GM10248 (cell line): ENCODE data around the gene GCN1.

ENCODE experiments used
- CTCF ChIA-PET: fragments of 300-600 bp; sonication (Branson Sonifier 250); formaldehyde crosslinking; extraction: SDS; loops from one replicate; lab custom pipeline; 2021; ENCODE audit warnings: antibody characterized with exemption; lab: Yijun Ruan, JAX
- POLR2A ChIA-PET: fragments of 350-650 bp; sonication (Branson Sonifier 250); formaldehyde crosslinking; extraction: SDS; loops from one replicate; lab custom pipeline; 2020; ENCODE audit warnings: antibody characterized with exemption; lab: Yijun Ruan, JAX
- DNase-seq: peaks from one replicate; pipeline ENCODE4 v3.0.0; 2012; ENCODE audit errors: extremely low spot score
- TF ChIP-seq, protein P1 (sequence below): IDR thresholded peaks from 2 replicates; pipeline ENCODE4 v1.5.1; 2012; ENCODE audit warnings: mild to moderate bottlenecking, low read depth; ENCODE audit errors: extremely low read depth, missing control alignments, control extremely low read depth

GCN1 gene, protein sequence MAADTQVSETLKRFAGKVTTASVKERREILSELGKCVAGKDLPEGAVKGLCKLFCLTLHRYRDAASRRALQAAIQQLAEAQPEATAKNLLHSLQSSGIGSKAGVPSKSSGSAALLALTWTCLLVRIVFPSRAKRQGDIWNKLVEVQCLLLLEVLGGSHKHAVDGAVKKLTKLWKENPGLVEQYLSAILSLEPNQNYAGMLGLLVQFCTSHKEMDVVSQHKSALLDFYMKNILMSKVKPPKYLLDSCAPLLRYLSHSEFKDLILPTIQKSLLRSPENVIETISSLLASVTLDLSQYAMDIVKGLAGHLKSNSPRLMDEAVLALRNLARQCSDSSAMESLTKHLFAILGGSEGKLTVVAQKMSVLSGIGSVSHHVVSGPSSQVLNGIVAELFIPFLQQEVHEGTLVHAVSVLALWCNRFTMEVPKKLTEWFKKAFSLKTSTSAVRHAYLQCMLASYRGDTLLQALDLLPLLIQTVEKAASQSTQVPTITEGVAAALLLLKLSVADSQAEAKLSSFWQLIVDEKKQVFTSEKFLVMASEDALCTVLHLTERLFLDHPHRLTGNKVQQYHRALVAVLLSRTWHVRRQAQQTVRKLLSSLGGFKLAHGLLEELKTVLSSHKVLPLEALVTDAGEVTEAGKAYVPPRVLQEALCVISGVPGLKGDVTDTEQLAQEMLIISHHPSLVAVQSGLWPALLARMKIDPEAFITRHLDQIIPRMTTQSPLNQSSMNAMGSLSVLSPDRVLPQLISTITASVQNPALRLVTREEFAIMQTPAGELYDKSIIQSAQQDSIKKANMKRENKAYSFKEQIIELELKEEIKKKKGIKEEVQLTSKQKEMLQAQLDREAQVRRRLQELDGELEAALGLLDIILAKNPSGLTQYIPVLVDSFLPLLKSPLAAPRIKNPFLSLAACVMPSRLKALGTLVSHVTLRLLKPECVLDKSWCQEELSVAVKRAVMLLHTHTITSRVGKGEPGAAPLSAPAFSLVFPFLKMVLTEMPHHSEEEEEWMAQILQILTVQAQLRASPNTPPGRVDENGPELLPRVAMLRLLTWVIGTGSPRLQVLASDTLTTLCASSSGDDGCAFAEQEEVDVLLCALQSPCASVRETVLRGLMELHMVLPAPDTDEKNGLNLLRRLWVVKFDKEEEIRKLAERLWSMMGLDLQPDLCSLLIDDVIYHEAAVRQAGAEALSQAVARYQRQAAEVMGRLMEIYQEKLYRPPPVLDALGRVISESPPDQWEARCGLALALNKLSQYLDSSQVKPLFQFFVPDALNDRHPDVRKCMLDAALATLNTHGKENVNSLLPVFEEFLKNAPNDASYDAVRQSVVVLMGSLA (N-terminal part only)

DNA sequence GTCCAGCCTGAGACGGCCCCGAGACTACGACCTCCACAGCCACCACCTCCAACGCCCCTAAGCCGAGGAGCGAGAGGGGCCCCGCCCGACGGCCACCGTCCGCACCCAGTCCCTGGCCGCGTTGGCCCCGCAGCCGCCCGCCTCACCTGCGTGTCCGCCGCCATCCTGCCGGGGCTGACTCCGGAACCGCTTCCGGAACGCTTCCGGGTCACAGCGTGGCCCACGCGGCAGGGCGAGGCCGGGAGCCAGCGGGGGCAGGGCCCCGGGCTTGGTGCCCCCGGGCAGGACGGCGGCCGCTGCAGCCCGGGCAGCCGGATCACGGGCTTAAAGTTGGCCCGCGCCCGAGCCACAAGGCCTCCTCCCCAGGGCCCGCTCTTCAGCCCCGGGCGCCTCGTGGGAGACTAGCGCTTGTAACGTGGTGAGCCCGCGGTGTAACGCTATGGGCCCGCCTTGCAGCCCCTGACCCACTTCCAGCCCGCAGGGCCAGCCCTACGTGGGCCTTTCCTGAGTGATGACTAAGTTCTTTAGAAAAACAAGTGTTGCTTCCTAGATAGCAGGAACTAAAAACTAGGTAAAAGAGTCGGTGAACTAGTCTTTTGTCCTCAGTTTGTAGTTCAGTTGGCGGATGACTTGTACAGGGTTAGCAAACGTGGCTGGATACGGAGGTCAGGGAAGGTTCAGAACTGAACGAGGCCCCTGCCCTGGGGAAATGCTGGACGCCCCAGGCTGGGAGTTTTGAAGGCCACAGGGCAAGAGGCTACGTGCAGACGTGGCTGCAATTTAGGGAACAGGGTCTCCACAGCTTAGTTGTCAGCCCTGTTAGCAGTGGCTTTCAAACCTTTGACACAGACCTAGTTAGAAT, at the start of gene GCN1:
Gene GCN1 (minus strand): TSS at position 182 of the 862 bp plus-strand sequence. CDS start 18 bp downstream, at position 164.
- ChIA-PET POLR2A (no interaction called here), CTCF (interaction anchor here (1.2 to 1.6 kb wide), 2 partner anchors 33 to 47 kb away, joined by 3 read pairs; no protein-coding TSS in a partner anchor)
- TF ChIP-seq, protein P1, sequence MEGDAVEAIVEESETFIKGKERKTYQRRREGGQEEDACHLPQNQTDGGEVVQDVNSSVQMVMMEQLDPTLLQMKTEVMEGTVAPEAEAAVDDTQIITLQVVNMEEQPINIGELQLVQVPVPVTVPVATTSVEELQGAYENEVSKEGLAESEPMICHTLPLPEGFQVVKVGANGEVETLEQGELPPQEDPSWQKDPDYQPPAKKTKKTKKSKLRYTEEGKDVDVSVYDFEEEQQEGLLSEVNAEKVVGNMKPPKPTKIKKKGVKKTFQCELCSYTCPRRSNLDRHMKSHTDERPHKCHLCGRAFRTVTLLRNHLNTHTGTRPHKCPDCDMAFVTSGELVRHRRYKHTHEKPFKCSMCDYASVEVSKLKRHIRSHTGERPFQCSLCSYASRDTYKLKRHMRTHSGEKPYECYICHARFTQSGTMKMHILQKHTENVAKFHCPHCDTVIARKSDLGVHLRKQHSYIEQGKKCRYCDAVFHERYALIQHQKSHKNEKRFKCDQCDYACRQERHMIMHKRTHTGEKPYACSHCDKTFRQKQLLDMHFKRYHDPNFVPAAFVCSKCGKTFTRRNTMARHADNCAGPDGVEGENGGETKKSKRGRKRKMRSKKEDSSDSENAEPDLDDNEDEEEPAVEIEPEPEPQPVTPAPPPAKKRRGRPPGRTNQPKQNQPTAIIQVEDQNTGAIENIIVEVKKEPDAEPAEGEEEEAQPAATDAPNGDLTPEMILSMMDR = no peak
- DNase-seq = peak; percentile 90

GRCh38 chr12:120242971-120243699, 48.6 kb upstream of the GCN1 start:
- CTCF ChIA-PET = interaction anchor here (0.8 to 17.2 kb wide), 4 partner anchors 8 to 22 kb away, joined by 4 to 271 read pairs (median 54); partner anchors contain the start of gene PXN
- TF ChIP-seq, protein P1 = no peak
- POLR2A ChIA-PET = no interaction called here
- no peak for DNase-seq

DNA sequence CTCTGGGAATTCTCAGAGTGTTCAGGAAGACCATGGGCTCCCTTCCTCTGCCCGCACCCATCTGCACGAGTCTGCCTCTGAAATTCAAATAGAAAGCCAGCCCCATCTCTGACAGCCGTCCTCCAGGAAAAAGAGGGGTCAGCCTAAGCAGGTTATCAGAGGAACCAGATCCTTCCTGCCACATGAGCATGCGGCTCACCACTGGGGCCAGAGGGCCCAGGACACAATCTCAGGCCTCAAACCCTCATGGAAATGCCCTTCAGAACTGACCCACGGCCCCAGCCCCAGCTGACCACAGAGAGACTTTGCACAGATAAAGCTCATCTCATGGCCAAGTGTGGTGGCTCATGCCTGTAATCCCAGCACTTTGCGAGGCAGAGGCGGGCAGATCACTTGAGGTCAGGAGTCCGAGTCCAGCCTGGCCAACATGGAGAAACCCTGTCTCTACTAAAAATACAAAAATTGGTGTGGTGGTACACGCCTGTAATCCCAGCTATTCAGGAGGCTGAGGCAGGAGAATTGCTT, 47.8 kb upstream of the GCN1 start:
- DNase-seq = no peak
- TF ChIP-seq, protein P1 = no peak
- ChIA-PET CTCF (interaction anchor here (10.4 to 17.2 kb wide), 2 partner anchors 16 to 23 kb away, joined by 103 to 271 read pairs; partner anchors contain the start of gene PXN), POLR2A (no interaction called here)

- TF ChIP-seq, protein P1 = no peak
- POLR2A ChIA-PET = no interaction called here
- CTCF ChIA-PET = interaction anchor here (10.4 to 17.2 kb wide), 2 partner anchors 15 to 24 kb away, joined by 103 to 271 read pairs; partner anchors contain the start of gene PXN
- no peak for DNase-seq
Observed at GRCh38 chr12:120241561-120242274, 47.2 kb upstream of the GCN1 start.

- POLR2A ChIA-PET = interaction anchor here (0.6 kb wide), 1 partner anchor 14 kb away, joined by 3 read pairs; no protein-coding TSS in a partner anchor
- DNase-seq = no peak
- TF ChIP-seq, protein P1 = no peak
- CTCF ChIA-PET = interaction anchor here (1.4 to 17.2 kb wide), 4 partner anchors 9 to 25 kb away, joined by 3 to 271 read pairs (median 56); partner anchors contain the start of gene PXN
Observed at GRCh38 chr12:120240495-120240833, 45.9 kb upstream of the GCN1 start.
